ENCODE measurements around the gene EXD3.

The EXD3 gene

DNA sequence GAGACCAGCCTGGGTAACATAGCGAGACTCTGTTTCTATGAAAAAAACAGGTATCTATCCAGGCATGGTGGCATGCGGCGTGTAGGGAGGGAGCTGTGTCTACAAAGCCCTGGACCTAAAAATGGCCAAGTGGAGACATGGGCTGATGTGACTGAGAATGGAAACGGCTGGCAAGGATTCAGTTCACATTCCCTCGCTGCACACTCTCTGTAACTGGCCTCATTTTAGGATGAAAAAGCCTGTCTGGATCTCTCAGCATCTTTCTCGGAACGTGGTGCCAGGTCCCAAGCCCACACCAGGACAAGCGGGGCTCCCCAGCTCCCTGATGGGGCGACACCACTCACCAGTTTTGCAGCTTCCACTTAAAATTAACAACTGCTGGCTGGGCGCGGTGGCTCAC, 13.4 kb downstream of the EXD3 start:
- no peak for DNase-seq

- no peak for DNase-seq
Measured at GRCh38 chr9:137408651-137409405, 14.1 kb downstream of the EXD3 start.

DNA sequence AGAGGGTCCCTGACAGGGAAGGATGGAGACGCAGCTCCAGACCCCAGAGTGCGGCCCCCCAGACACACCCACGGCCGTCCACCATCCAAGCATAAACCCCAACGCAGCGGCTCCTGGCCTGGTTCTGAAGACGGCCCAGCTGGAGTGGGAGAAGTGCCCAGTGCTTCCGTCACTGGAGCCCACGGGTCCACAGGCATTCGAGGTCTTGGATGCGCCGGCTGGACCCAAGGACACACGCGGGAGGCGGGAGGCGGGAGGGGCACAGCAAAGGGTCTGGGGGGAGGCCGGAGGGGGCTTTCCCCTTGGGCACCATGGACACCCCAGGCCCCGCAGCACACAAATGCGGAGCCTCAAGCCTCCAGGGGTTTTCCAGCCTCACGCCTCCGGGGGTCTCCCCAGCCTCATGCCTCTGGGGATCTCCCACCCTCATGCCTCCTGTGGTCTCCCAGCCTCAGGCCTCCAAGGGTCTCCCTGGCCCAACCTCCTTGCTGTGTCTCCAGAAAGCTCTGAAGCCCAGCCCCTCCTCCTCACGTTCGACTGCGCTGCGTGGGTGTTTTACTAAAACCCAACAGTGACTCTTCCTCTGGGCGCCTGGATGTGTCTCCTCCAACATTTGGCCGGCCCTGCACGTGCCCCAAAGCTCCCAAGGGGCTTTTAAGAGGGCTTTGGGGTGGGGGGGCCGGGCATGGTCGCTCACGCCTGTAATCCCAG, 15.2 kb downstream of the EXD3 start:
- no peak for DNase-seq

DNA sequence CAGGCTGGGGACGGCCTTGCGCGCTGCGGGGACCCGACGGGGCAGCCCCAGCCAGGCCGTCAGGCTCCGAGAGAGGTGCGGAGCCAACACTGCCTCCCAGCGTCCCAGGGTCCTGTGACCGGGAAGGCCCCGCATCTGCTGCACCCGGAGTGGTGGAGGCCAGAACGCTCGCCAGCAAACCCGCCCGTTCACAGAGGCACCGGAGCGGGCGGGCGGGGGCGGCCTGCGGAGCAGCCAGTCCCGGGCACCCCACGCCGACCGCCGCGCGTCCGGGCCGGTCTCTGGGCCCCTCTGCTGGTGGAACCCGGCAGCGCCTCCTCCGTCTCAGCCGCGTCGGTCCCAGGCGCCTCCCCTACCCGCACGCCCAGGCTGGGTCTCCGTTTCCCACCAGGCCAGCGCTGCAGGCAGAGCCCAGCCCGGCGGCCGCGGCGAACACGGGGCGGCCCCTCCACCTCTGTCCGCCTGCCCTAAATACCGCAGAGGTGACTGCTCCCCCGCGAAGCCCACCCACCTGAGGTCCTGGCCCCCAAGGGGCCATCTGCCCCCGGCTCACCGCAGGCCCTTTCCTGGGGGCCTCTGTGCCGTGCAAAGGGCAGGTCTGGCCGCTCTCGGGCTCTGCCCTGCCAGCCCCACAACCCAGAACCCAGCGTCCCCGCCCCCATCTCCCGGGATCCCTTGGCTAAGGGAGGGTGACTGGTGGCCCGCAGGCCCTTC, 15.9 kb downstream of the EXD3 start:
- DNase-seq = peak; percentile 13

DNA sequence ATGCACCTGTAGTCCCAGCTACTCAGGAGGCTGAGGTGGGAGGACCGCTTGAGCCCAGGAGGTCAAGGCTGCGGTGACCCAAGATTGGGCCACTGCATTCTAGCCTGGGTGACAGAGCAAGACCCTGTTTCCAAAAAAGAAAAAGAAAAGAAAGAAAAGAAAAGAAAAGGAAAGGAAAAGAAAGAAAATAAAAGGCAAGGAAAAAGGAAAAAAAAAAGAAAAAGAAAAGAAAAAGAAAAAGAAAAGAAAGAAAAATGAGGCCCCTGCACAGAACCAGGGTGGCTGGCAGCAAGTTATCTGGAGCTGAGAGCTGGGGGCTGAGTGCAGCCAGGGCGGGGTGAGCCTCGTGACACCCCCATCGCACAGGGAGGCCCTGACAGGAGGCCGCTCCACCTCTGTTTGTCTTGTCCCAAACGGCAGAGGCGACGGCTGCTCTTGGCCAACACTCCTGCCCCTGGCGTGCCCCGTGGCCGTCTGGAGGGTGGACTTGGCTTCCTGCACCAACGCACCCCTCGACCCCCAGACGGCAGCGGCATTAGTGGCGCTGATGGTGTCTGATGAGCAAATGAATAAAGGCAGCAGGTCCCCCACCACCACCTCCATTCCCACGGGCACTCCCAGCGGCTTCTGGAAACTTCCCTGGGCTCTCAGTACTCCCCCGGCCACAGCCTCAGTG, 16.7 kb downstream of the EXD3 start:
- no peak for DNase-seq

- DNase-seq = no peak
Measured at GRCh38 chr9:137405677-137406081, 17.3 kb downstream of the EXD3 start.

GRCh38 chr9:137404961-137405567, 17.9 kb downstream of the EXD3 start:
- DNase-seq = no peak

DNA sequence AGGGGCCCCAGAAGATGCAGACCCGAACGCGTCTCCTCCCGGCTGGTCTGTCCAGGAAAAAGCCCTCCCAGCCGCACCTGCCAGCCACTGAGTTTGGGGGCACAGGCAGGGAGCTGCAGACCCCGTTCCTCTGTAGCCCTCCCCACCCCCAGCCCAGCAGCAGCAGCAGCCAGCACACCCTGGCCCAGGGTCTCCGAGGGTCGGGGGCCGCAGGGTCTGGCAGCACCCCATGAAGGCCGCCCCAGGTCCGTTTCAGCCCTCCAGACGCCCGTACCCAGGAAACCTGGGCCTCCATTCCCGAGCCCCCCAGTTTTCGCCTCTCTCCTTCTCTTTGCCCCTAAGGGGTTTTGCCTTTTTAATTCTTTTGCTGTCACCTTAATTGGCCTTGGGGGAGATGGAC, 19.7 kb downstream of the EXD3 start:
- DNase-seq = no peak

DNA sequence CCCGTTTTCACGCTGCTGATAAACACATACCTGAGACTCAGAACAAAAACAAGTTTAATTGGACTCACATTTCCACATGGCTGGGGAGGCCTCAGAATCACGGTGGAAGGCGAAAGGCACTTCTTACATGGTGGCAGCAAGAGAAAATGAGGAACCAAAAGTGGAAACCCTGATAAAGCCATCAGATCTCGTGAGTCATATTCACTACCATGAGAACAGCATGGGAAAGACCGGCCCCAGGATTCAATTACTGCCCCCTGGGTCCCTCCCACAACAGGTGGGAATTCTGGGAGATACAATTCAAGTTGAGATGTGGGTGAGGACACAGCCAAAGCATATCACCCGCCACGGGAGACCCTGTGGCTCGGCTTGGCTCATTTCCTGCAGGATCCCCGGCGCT, 20.2 kb downstream of the EXD3 start:
- DNase-seq = no peak

- DNase-seq = no peak
Measured at GRCh38 chr9:137398561-137399468, 24.1 kb downstream of the EXD3 start.

DNA sequence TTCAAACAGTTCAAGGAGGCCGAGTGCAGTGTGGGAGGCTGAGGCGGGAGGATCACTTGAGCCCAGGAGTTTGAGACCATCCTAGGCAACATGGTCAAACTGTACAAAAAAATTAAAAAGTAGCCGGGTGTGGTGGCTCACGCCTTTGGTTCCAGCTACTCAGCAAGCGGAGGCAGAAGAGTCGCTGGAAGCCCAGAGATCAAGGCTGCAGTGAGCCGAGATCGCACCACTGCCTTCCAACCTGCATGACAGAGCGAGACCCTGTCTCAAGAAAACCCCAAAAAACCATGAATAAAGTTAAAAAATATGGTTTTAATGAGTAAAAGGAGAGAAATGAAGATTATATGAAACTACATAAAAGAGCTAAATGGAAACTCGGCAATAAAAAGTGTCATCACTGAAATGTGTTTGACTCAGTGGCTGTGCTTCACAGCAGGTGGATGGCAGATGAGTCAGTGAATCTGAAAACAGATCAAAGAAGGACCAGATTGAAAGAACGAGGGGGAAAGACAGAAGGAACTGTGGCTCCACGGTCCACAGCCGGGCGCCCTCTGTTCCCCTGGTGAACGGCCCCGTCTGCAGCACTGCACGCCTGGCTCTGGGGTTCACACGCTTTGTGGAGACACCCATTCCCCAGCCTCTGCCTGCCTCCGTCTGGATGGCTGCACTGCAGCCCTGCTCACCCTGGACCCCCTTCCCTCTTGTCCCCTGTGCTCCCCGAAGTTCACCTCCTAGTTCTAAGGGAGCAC, 25.1 kb downstream of the EXD3 start:
- no peak for DNase-seq

DNA sequence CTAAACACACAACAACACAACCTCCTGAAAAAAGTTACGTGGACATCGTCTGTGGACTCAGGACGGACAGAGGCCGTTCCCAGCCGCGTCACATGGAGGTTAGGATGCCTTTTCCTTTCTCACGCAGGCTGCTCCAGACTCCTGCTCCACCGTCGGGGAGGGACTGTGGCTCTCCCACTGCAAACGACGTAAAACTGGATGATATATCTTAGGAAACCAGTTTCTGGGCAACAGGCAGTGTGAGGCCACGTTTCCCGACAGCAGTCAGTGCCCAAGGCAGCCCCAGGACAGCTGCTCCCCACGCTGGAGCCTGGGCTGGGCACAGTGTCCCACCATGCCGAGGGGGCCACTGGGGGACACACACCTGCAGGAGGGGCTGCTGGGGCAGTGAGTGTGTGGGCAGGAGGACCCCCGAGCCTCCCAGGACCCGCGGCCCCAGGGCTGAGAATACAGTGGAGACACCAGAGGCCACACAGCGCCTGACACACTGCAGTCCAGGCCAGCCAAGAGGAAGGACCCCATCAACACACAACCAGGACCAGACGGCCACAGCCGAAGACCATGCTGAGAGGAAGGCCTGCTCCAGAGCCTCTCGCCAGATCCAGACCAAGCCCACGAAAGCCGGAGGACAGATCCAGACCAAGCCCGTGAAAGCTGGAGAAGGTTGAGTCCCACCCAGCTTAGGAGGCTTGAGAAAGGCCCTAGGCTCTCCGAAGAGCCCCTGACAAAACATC, 26.2 kb downstream of the EXD3 start:
- no peak for DNase-seq

DNA sequence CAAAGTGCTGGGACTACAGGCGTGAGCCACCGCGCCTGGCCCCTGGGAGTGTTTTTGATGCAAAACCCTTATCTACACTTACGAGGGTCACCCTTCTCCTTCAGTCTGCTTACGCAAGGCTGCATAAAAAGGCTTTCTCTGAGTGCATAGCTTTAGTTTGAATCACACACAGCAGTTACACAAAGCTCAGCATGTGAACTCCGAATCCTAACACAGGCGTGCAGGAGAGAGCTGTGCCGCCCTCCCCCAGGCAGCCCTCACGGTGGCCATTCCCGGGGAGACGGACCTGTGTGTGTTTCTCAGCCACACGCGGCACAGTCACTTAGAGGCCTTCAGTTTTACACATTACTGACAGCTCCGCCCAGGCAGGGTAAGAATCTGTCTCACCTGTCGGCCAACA, 26.7 kb downstream of the EXD3 start:
- no peak for DNase-seq

DNA sequence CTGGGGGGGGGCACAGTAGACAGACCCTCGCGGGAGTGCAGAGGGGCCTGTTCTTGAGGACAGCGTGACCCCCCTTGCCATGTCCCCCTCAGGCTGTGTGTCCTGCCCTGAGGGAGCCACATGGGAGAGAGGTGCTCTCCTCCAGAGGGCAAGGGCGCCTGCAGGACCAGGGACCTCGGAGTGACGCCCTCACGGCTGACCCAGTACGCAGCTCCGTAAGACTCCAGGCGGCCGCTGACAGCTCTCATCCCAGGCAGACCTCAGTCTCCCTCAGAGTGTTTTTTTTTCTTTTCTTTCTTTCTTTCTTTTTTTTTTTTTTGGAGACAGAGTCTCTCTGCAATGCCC, 27.3 kb downstream of the EXD3 start:
- DNase-seq = no peak

- DNase-seq = no peak
Measured at GRCh38 chr9:137394866-137395665, 27.9 kb downstream of the EXD3 start.

DNA sequence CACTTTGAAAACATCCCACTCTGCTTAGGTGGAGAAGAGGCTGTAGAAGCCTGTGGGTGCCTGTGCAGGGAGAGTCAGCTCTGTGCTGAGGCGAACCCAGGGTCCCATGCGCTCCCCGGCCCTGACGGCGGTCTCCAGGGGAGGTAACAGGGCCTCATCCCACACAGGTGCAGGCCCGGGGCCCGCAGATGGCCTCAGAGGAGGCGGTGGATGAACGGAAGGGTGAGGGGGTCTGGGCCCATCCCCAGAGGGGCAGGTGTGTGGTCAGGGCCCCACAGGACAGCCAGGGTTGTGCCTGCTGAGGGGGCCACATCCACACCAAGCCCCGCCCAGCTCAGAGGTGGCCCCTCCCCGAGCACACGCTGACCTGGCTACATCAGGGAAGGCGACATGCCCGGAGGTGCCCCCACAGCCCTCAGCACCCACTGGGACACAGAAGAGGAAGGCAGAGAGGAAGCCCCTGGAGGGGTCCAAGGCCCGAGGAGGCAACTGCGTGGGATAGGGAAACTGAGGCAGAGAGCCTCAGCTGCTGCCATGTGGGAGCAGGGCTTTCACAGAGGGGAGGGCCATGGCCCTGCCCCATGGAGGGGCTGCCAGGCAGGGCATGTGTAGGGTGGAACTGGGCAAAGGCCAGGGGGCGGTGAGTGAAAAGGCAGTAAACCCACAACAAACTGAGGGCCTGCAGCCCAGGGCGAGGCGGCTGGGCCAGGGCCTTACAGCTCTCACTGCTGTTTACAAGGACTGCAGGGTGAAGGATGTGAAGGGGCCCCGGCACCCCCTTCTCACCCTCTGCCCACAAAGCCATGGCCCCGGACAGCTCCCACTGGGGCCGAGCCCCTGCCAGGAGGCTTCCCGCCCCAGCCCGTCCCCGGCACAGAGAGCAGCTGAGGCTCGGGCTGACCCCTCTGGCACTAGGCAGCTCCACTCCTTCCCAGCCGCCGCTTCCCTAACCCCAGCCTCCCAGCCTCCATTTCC, 29.5 kb downstream of the EXD3 start:
- no peak for DNase-seq

GRCh38 chr9:137392232-137393007, 30.5 kb downstream of the EXD3 start:
- no peak for DNase-seq

- DNase-seq = no peak
Measured at GRCh38 chr9:137391411-137391754, 31.6 kb downstream of the EXD3 start.

Measured in NCI-H2227 treated with DMSO at 0.1 percent for 48 hours (cell line).